Astrocyte of the cerebellum (primary cell): Measurements from ENCODE around the gene WDR74.
"Not testable (repeated sequence)": the region's sequence is repeated elsewhere in the genome, so short reads cannot be mapped to it uniquely, and the experiment has no call there.

ENCODE experiments used
- DNase-seq: peaks from one replicate; pipeline ENCODE4 v3.0.0-alpha.2; 2011; ENCODE audit warnings: low read depth
- H3K4me3 ChIP-seq: 2 replicates; pipeline ENCODE4 v1.5.1; 2011; ENCODE audit warnings: mild to moderate bottlenecking, low read depth, low read length, moderate library complexity
- CTCF ChIP-seq: IDR thresholded peaks from 2 replicates; pipeline ENCODE4 v1.5.1; 2012; ENCODE audit warnings: low read length, low read depth, moderate library complexity, mild to moderate bottlenecking; ENCODE audit errors: missing control alignments
- in situ Hi-C: cut with HindIII; loops from 2 replicates; pipeline ENCODE4 v1.10.0; 2017; ENCODE audit warnings: low sequenced_read_pairs

WDR74 gene

DNA sequence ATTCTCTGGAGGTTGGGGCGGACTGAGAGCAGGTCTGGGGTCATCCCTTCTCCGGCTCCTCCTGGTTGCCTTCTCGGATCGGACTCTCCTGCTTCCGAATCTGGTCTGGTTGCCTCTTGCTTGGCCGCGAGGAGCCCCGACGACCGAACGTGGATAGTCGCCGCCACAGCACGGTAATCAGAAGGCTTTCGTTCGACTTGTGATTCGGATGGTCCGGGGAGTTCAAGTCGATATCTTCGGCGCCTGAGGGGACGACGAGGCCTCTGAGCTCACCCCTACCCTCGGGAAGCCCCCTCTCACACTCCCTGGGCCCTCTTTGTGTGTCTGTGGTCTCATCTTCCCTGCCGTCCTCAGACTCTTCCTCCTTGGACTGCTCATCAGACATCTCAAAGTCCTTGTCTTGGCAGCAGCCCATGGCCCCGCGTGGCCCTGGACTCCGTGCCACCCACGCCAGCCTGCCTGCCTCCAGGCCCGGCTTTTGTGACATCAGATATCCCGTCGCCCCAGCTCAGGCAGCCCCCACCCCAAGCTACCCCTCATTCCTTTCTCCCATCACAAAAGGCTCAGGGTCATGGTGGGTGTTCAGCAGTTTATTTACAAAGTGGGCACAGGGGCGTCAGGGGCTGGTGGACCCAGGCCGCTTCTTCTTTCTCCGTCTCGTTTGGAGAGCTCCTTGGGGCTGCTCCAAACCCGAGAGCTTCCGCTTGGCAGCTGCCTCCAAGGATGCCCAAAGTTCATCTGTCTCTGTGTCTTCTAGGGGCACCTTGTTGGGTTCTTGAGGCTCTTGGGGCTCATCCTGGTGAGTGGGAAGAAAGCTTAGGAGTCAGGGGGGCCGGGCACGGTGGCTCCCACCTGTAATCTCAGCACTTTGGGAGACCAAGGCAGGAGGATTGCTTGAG is 6.8 kb downstream of the WDR74 start, which contains the start of gene TEX54:
TSS of gene TEX54 (minus strand) at position 506 of the 899 bp plus-strand sequence.
- no peak for TF ChIP-seq CTCF
- no peak for DNase-seq
- in situ Hi-C loops = no loop called here
- peak within 1 kb of the TSS; percentile 92 for H3K4me3 ChIP-seq

GRCh38 chr11:62831520-62832335 is 7.7 kb downstream of the WDR74 start, which contains the start of gene STX5:
STX5 (minus strand) TSS chr11:62832051; CDS start chr11:62831243, 808 bp downstream.
- H3K4me3 ChIP-seq = peak within 1 kb of the TSS; percentile 92
- in situ Hi-C loops = no loop called here

GRCh38 chr11:62830904-62831519 is 8.4 kb downstream of the WDR74 start:
- in situ Hi-C loops = no loop called here
- H3K4me3 ChIP-seq = peak overlapping the region; percentile 92
- no peak for DNase-seq
- no peak for TF ChIP-seq CTCF

More at GRCh38 chr11:62831520-62832335, 7.7 kb downstream of the WDR74 start, which contains the start of gene STX5:
- peak; percentile 98 for DNase-seq
- TF ChIP-seq CTCF = no peak

DNA sequence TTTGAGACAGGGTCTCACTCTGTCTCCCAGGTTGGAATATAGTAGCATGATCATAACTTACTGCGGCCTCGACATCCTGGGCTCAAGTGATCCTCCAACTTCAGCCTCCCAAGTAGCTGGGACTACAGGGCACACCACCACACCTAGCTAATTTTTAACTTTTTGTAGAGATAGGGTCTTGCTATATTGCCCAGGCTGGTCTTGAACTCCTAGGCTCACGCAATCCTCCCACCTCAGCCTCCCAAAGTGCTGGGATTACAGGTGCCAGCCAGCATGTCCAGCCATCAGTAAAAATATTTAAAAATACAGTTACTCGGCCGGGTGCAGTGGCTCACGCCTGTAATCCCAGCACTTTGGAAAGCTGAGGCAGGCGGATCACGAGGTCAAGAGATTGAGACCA is 11.3 kb downstream of the WDR74 start:
- in situ Hi-C loops = not testable (repeated sequence)

GRCh38 chr11:62823677-62824076 is 15.7 kb downstream of the WDR74 start:
- DNase-seq = no peak
- in situ Hi-C loops = no loop called here
- no peak for TF ChIP-seq CTCF
- no peak overlapping the region for H3K4me3 ChIP-seq

More for the DNA sequence above, 11.3 kb downstream of the WDR74 start:
- not testable (repeated sequence) for DNase-seq, H3K4me3 ChIP-seq

- in situ Hi-C loops = no loop called here
- no peak overlapping the region for H3K4me3 ChIP-seq
- no peak for TF ChIP-seq CTCF
- no peak for DNase-seq
Measured at GRCh38 chr11:62817129-62817528, 22.3 kb downstream of the WDR74 start.
